AG04450 (cell line): ENCODE data around the gene FASTKD1. TPM values are rescaled to one million over a fixed set of nuclear protein-coding genes. Genes with fewer than 3 reads are reported as not detected.

Experiments used
- CTCF ChIA-PET: fragments of 300-600, 350-600 bp; formaldehyde crosslinking; extraction: SDS; loops from one replicate; lab custom pipeline; 2022; ENCODE audit warnings: antibody characterized with exemption, inconsistent platforms; lab: Charles Lee
- POLR2A ChIA-PET: fragments of 350-600 bp; formaldehyde crosslinking; extraction: SDS; loops from one replicate; lab custom pipeline; 2021; ENCODE audit warnings: antibody characterized with exemption, inconsistent platforms; lab: Yijun Ruan, JAX
- DNase-seq: peaks from one replicate; pipeline ENCODE4 v3.0.0-alpha.2; 2011; ENCODE audit warnings: low read depth, low spot score
- H3K27ac ChIP-seq: one replicate; pipeline ENCODE4 v1.5.1; 2012; ENCODE audit warnings: low read depth, low read length, control low read depth
- H3K27me3 ChIP-seq: one replicate; pipeline ENCODE4 v1.6.0; 2012; ENCODE audit warnings: low read length; ENCODE audit not compliant: control insufficient read depth, insufficient read depth
- H3K4me3 ChIP-seq: 2 replicates; pipeline ENCODE4 v1.5.1; 2011; ENCODE audit warnings: mild to moderate bottlenecking, low read depth, low read length, control low read depth
- H3K9me3 ChIP-seq: 2 replicates; pipeline ENCODE4 v1.5.1; 2012; ENCODE audit warnings: low read length; ENCODE audit not compliant: control insufficient read depth, insufficient read depth
- polyA plus RNA-seq: library from polyadenylated mRNA; depleted of rRNA; stranded (reverse); fragments of >200 nt; gene quantifications from 2 replicates; pipeline ENCODE4 v1.2.3, GENCODE V29; 2011; rRNA removed
- TF ChIP-seq, protein P1 (sequence below): IDR thresholded peaks from 2 replicates; pipeline ENCODE4 v1.5.1; 2011; ENCODE audit warnings: low read depth, low read length, control low read depth, inconsistent platforms

FASTKD1 gene
- polyA plus RNA-seq, 1 experiment: 23.1 TPM

DNA sequence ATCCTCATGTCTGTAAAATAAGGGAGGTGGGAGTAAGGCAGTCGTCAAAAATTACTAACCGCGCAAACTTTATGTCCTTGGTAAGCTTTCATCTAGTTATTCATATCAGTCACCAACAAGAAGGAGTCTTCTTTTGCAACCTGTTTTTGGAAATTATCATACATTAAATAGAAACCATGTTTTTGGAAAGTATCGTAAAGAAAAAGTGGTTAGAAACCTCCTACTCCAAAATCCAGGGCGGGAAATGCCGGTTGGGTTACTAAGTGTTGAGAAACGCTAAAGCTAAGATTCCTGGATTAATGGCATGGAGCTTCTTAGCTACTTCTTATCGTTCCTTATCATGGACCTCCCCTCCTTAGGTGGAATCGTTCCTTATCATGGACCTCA lies 93.6 kb downstream of the FASTKD1 start:
- CTCF ChIA-PET: interaction anchor here (0.7 to 3.7 kb wide), 11 partner anchors 8 to 1393 kb away, joined by 3 to 11 read pairs (median 5); partner anchors contain the start of gene SSB
- Histone ChIP-seq H3K27ac (no peak overlapping the region), H3K27me3 (no peaks in the 10 kb centered on the region), H3K4me3 (peak overlapping the region; percentile 78), H3K9me3 (no peaks in the 10 kb centered on the region; the same call in 1 of the 2 replicates)
- TF ChIP-seq, protein P1, sequence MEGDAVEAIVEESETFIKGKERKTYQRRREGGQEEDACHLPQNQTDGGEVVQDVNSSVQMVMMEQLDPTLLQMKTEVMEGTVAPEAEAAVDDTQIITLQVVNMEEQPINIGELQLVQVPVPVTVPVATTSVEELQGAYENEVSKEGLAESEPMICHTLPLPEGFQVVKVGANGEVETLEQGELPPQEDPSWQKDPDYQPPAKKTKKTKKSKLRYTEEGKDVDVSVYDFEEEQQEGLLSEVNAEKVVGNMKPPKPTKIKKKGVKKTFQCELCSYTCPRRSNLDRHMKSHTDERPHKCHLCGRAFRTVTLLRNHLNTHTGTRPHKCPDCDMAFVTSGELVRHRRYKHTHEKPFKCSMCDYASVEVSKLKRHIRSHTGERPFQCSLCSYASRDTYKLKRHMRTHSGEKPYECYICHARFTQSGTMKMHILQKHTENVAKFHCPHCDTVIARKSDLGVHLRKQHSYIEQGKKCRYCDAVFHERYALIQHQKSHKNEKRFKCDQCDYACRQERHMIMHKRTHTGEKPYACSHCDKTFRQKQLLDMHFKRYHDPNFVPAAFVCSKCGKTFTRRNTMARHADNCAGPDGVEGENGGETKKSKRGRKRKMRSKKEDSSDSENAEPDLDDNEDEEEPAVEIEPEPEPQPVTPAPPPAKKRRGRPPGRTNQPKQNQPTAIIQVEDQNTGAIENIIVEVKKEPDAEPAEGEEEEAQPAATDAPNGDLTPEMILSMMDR: no peak
- POLR2A ChIA-PET: interaction anchor here (0.7 to 1.7 kb wide), 2 partner anchors 105 to 302 kb away, joined by 6 read pairs; partner anchors contain the start of gene PPIG
- no peak for DNase-seq

Other genes with a start within 250 kb of the FASTKD1 start
- not detected in 2 replicates for gene LRP2, start 211.3 kb downstream of the FASTKD1 start, polyA plus RNA-seq
- 2.0 and 2.1 TPM in 2 replicates for gene BBS5, start 94.4 kb downstream of the FASTKD1 start, polyA plus RNA-seq
- 0.22 and 0.26 TPM in 2 replicates for gene KLHL41, start 64.2 kb downstream of the FASTKD1 start, polyA plus RNA-seq
- gene PPIG, start 10.5 kb upstream of the FASTKD1 start, polyA plus RNA-seq: 26.9 and 47.1 TPM in 2 replicates
- not detected in 2 replicates for gene CFAP210, start 120.5 kb upstream of the FASTKD1 start, polyA plus RNA-seq
- 1.3 and 1.9 TPM in 2 replicates for gene PHOSPHO2, start 120.6 kb upstream of the FASTKD1 start, polyA plus RNA-seq
- 5.9 and 8.0 TPM in 2 replicates for gene KLHL23, start 160.0 kb upstream of the FASTKD1 start, polyA plus RNA-seq
- gene SSB, start 225.0 kb upstream of the FASTKD1 start, polyA plus RNA-seq: 100 and 161 TPM in 2 replicates